ENCODE measurements around the gene SLC1A5.

Gene SLC1A5

GRCh38 chr19:46731007-46731501 is 57.3 kb downstream of the SLC1A5 start:
- no peak for DNase-seq (ENCODE audit: low spot score)
- TF ChIP-seq CTCF (IDR thresholded peaks at IDR 0.05; ENCODE audit: borderline replicate concordance, control extremely low read depth, extremely low read depth, insufficient read depth, missing control alignments) = no peak
- in situ Hi-C loops (cut with MboI; ENCODE audit: low sequenced_read_pairs, unreplicated experiment) = no loop called here

- no peak for TF ChIP-seq CTCF (IDR thresholded peaks at IDR 0.05; ENCODE audit: borderline replicate concordance, control extremely low read depth, extremely low read depth, insufficient read depth, missing control alignments)
- no peak for DNase-seq (ENCODE audit: low spot score)
- in situ Hi-C loops (cut with MboI; ENCODE audit: low sequenced_read_pairs, unreplicated experiment) = no loop called here
Observed at GRCh38 chr19:46730595-46730994, 57.8 kb downstream of the SLC1A5 start.

DNA sequence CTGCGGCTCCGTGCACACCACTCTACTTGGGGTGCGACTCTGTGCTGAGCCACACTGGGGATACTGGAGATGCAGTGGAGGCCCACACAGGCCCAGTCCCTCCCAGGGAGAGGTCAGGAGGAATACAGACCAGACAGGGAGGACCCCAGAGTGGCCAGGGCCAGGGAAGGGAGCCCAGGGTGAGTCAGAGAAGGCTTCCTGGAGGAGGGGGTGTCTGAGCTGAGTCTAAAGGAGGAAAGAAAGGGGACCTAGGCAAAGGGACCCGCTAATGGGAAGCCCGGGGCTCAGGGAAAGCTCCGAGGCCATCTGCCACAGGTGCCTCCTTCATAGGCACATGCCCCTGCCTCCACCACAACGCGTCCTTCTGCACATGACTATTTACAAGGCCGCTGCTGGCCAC is 58.2 kb downstream of the SLC1A5 start:
- TF ChIP-seq CTCF (IDR thresholded peaks at IDR 0.05; ENCODE audit: borderline replicate concordance, control extremely low read depth, extremely low read depth, insufficient read depth, missing control alignments) = no peak
- in situ Hi-C loops (cut with MboI; ENCODE audit: low sequenced_read_pairs, unreplicated experiment) = no loop called here
- DNase-seq (ENCODE audit: low spot score) = no peak

DNA sequence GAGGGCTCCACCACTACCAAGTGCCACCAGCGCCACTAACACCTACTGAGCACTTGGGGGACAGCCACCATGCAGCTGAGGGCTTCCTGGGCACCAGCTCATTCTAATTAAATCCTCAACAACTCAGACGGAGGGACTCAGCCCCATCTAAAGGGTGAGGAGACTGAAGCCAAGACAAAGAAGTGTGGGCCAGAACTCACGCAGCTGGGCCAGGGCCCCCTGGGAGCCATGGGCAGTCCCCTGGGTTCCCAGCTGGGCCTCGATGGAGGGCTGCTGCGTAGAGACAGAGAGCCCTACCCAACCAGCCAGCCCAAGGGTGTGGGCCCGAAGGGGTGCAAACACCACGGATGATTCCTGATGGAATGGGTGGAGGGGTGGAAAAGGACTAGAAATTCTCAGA is 58.7 kb downstream of the SLC1A5 start:
- no peak for TF ChIP-seq CTCF (IDR thresholded peaks at IDR 0.05; ENCODE audit: borderline replicate concordance, control extremely low read depth, extremely low read depth, insufficient read depth, missing control alignments)
- DNase-seq (ENCODE audit: low spot score) = no peak
- in situ Hi-C loops (cut with MboI; ENCODE audit: low sequenced_read_pairs, unreplicated experiment) = no loop called here

DNA sequence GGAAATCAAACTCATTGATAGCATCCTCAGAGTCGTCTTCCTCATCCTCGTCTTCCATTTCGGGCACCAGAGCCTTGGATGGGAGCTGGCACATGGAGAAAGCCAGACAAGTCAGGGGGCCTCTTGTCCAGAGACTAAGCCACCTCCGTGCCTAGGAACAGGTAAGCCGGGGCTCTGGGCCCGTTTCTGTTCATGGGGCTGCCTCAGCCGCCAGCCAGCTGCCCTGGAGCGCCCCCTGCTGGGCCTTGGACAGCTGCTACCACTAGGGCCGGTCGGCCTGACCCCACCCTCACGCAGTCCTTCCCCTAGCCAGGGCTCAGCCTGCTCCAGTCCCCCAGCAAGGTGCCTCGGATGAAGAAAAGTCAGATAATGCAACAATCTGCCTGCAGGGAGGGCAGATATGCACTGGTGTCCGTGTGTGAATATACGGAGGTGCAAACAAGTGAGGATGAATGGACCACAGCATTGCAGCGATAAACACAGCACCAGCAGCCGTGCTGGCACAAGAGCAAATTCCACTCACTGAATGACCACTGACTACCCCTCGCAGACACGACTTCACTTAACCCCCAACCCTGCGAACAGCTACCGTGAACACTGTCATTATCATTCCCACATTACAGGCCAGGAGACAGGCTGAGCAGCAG is 59.6 kb downstream of the SLC1A5 start:
- peak; percentile 94 for TF ChIP-seq CTCF (IDR thresholded peaks at IDR 0.05; ENCODE audit: borderline replicate concordance, control extremely low read depth, extremely low read depth, insufficient read depth, missing control alignments)
- in situ Hi-C loops (cut with MboI; ENCODE audit: low sequenced_read_pairs, unreplicated experiment) = no loop called here
- peak; percentile 93 for DNase-seq (ENCODE audit: low spot score)

GRCh38 chr19:46728208-46728607 is 60.2 kb downstream of the SLC1A5 start:
- no peak for TF ChIP-seq CTCF (IDR thresholded peaks at IDR 0.05; ENCODE audit: borderline replicate concordance, control extremely low read depth, extremely low read depth, insufficient read depth, missing control alignments)
- in situ Hi-C loops (cut with MboI; ENCODE audit: low sequenced_read_pairs, unreplicated experiment) = no loop called here

More at GRCh38 chr19:46728208-46728607, 60.2 kb downstream of the SLC1A5 start:
- DNase-seq (ENCODE audit: low spot score) = no peak

All from GM13976 (cell line).